ENCODE data around the gene MAPKAPK2.
"Not testable (repeated sequence)": the region's sequence is repeated elsewhere in the genome, so short reads cannot be mapped to it uniquely, and the experiment has no call there.

GRCh38 chr1:206778911-206779310, 94.2 kb downstream of the MAPKAPK2 start:
- not testable (repeated sequence) for TF ChIP-seq POLR2A (IDR thresholded peaks at IDR 0.05; ENCODE audit: low read length); GATA1 (IDR thresholded peaks at IDR 0.05; ENCODE audit: low read depth, low read length)
